Tibial nerve (tissue), 4 donors: ENCODE results near the gene TJP2. TPM values are rescaled to one million over a fixed set of nuclear protein-coding genes. Genes with fewer than 3 reads are reported as not detected.

Experiments
- DNase-seq, 2 donors: peaks; one replicate each; pipeline ENCODE4 v3.0.0-alpha.2; 2019; ENCODE audit warnings: low spot score in 2 of 2
- H3K27ac ChIP-seq, 4 donors: fragments of 200-600 bp; sonication (generic) in 3 of 4; one replicate each; pipeline ENCODE4 v1.5.1; 2017 to 2019; ENCODE audit warnings: mild to moderate bottlenecking in 1 of 4
- H3K27me3 ChIP-seq, 2 donors: fragments of 200-600 bp; sonication (generic) in 1 of 2; one replicate each; pipeline versions ENCODE4 v1.5.1 to v1.6.0; 2017 to 2019
- H3K36me3 ChIP-seq, 3 donors: fragments of 200-600 bp; sonication (generic); one replicate each; pipeline ENCODE4 v1.5.1; 2018 to 2019
- H3K4me1 ChIP-seq, 4 donors: fragments of 200-600 bp; sonication (generic) in 3 of 4; one replicate each; pipeline ENCODE4 v1.5.1; 2017 to 2019
- H3K4me3 ChIP-seq, 4 donors: fragments of 200-600 bp; sonication (generic) in 3 of 4; one replicate each; pipeline ENCODE4 v1.5.1; 2017 to 2019; ENCODE audit warnings: mild to moderate bottlenecking in 1 of 4, moderate library complexity in 1 of 4
- H3K9me3 ChIP-seq, 4 donors: fragments of 200-600 bp; sonication (generic) in 3 of 4; one replicate each; pipeline ENCODE4 v1.5.1; 2017 to 2019
- EP300 ChIP-seq, 2 donors: sonication (generic); formaldehyde crosslinking; IDR thresholded peaks; one replicate each; pipeline ENCODE4 v1.6.1; 2017; ENCODE audit warnings: antibody characterized with exemption in 2 of 2, mild to moderate bottlenecking in 1 of 2
- POLR2A ChIP-seq, 2 donors: fragments of 450-650 bp; IDR thresholded peaks; one replicate each; pipeline ENCODE4 v1.6.1; 2017; ENCODE audit warnings: antibody characterized with exemption in 2 of 2, mild to moderate bottlenecking in 2 of 2, moderate library complexity in 2 of 2
- WGBS, 2 donors: methylation state at CpG; one replicate each; pipeline ENCODE4 v1.1.5; 2018; 5-methylcytosine and 5-hydroxymethylcytosine counted together
- total RNA-seq, 4 donors: library from RNA; depleted of rRNA; stranded (reverse); fragments of >200 nt; gene quantifications; one replicate each; pipeline ENCODE4 v1.1.0, GENCODE V29; 2016
- TF ChIP-seq, protein P1 (sequence below), 5 experiments: fragments of 200-600 bp in 3 of 5; fragments of 450-650 bp in 2 of 5; sonication (generic) in 3 of 5; IDR thresholded peaks; one replicate each; pipeline ENCODE4 v1.5.1; 2016 to 2019; ENCODE audit warnings: antibody characterized with exemption in 5 of 5, mild to moderate bottlenecking in 3 of 5, moderate library complexity in 2 of 5

Gene TJP2
- total RNA-seq, 4 donors from 2014 or later: 123 to 207 (median 182) TPM

GRCh38 chr9:69193685-69194032, 19.6 kb downstream of the TJP2 start:
- 71 to 83% methylated on average over 1 of the region's 1 CpG for WGBS, 2 donors
- no peaks in the 10 kb centered on the region for H3K9me3 ChIP-seq
- H3K27ac ChIP-seq: no peak overlapping the region
- H3K4me1 ChIP-seq: peaks cover 0 to 25% (median 0%) of the 10 kb centered on the region in 4 donors
- H3K4me3 ChIP-seq: no peak overlapping the region
- no peak for TF ChIP-seq POLR2A (IDR thresholded peaks at IDR 0.05)
- no peak for TF ChIP-seq EP300 (IDR thresholded peaks at IDR 0.05)
- TF ChIP-seq, protein P1, sequence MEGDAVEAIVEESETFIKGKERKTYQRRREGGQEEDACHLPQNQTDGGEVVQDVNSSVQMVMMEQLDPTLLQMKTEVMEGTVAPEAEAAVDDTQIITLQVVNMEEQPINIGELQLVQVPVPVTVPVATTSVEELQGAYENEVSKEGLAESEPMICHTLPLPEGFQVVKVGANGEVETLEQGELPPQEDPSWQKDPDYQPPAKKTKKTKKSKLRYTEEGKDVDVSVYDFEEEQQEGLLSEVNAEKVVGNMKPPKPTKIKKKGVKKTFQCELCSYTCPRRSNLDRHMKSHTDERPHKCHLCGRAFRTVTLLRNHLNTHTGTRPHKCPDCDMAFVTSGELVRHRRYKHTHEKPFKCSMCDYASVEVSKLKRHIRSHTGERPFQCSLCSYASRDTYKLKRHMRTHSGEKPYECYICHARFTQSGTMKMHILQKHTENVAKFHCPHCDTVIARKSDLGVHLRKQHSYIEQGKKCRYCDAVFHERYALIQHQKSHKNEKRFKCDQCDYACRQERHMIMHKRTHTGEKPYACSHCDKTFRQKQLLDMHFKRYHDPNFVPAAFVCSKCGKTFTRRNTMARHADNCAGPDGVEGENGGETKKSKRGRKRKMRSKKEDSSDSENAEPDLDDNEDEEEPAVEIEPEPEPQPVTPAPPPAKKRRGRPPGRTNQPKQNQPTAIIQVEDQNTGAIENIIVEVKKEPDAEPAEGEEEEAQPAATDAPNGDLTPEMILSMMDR (IDR thresholded peaks at IDR 0.05): no peak
- H3K36me3 ChIP-seq: no peaks in the 10 kb centered on the region
- no peaks in the 10 kb centered on the region for H3K27me3 ChIP-seq
- DNase-seq: no peak

DNA sequence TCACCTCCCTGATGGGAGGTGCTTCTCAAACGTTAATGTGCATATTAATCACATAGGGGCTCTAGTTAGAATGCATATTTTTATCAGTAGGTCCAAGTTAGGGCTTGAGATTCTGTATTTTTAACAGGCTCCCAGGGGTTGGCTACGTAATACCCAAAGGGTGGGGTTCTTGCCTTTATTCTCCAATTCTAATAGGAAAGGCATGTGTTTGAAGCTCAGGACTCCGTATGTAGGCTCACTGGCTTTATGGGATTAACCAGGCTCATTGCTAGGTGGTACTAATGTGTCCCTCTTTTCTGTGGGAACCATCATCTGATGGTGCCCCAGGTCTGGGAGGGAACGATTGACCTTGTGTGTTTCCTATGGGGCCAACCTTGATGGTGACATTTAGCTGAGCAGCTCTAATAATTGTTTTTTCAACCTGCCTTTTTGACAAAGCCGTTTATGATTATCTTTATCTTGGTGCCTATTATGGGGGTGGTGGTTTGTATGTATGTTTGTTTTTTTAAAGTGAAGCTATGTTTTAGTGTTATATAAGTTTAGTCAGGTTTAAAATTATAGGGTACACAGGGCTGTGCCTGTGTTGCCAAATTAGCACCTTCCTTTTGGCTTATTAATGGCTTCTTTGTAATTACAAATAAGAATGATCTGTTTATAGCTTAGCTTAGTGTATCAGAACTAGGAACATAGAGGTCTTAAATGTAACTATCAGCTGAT, 20.8 kb downstream of the TJP2 start:
- Histone ChIP-seq H3K9me3 (no peaks in the 10 kb centered on the region), H3K4me3 (no peak overlapping the region), H3K4me1 (peaks cover 0 to 30% (median 0%) of the 10 kb centered on the region in 4 donors), H3K27me3 (no peaks in the 10 kb centered on the region), H3K27ac (no peak overlapping the region), H3K36me3 (no peaks in the 10 kb centered on the region)
- 47 to 52% methylated on average over 5 of the region's 5 CpGs for WGBS, 2 donors
- no peak for DNase-seq
- TF ChIP-seq, protein P1 (IDR thresholded peaks at IDR 0.05): no peak
- TF ChIP-seq EP300 (IDR thresholded peaks at IDR 0.05) (no peak), POLR2A (IDR thresholded peaks at IDR 0.05) (no peak)

GRCh38 chr9:69195668-69196067, 21.6 kb downstream of the TJP2 start:
- no peaks in the 10 kb centered on the region for H3K36me3 ChIP-seq
- peaks cover 0 to 34% (median 0%) of the 10 kb centered on the region in 4 donors for H3K4me1 ChIP-seq
- no peaks in the 10 kb centered on the region for H3K27me3 ChIP-seq
- H3K4me3 ChIP-seq: no peak overlapping the region
- no peak for TF ChIP-seq EP300 (IDR thresholded peaks at IDR 0.05)
- TF ChIP-seq, protein P1 (IDR thresholded peaks at IDR 0.05): no peak
- TF ChIP-seq POLR2A (IDR thresholded peaks at IDR 0.05): no peak
- no peak overlapping the region for H3K27ac ChIP-seq
- 49 to 53% methylated on average over 3 of the region's 3 CpGs for WGBS, 2 donors
- no peaks in the 10 kb centered on the region for H3K9me3 ChIP-seq
- peak in 1 of 2 donors; percentile 41 for DNase-seq

DNA sequence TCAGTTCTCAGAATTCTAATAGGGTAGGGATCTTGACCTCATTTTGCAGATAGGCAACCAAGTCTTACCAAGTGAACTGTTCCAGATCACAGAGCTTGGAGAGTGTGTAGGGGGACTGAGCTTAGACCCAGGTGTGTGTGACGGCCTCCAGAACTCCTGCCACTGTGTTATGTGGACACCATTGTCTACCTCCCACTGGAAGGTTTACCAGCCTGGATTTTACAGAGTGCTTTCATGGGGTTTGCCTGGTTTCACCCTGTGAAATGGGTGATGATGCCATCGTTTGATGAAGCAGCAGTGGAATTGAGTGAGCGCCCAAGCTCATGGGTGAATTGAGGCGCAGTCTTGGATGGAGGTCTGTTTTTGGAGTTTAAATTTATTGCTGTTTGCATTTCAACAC, 23.6 kb downstream of the TJP2 start:
- no peaks in the 10 kb centered on the region for H3K36me3 ChIP-seq
- no peak for TF ChIP-seq EP300 (IDR thresholded peaks at IDR 0.05)
- TF ChIP-seq, protein P1 (IDR thresholded peaks at IDR 0.05): no peak
- TF ChIP-seq POLR2A (IDR thresholded peaks at IDR 0.05): no peak
- WGBS, 2 donors: 92 to 93% methylated on average over 4 of the region's 4 CpGs
- no peaks in the 10 kb centered on the region for H3K27me3 ChIP-seq
- H3K9me3 ChIP-seq: no peaks in the 10 kb centered on the region
- no peak overlapping the region for H3K4me3 ChIP-seq
- DNase-seq: no peak
- H3K27ac ChIP-seq: no peak overlapping the region
- peaks cover 0 to 21% (median 0%) of the 10 kb centered on the region in 4 donors for H3K4me1 ChIP-seq

DNA sequence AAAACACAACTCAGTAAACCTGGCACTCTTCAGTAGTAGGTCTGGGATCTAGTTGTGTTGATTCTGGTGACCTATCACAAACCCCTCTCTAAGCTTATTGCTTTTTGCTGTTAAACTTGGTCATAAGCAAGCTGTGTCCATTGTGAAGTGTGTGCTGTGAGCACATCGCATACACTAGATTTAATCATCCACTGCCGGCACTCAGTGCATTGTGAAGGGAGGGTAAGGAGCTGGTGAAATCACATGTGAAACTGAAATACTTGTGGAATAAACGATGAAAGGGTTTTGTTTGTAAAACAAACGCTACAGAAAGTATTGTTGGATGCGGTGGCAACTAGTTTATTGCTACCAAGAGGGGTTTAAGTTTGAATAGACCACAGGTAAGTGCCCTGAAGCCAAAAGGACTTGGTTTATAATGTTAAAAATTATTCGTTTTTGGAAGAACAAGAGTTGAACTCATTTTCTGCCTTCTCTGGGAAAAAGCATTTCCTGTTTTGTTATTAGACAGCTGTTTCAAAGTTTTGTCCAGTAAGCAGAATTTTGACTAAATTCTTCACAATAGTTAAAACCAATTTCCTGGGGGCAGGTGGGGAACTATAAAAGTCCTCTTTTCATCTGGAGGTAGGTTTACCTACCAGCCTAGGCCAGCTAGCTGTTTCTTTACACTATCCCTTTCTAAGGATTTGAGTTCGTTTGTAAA, 24.6 kb downstream of the TJP2 start:
- 36 to 42% methylated on average over 7 of the region's 7 CpGs for WGBS, 2 donors

More for the DNA sequence above, 24.6 kb downstream of the TJP2 start:
- Histone ChIP-seq H3K4me1 (peaks cover 0 to 16% (median 0%) of the 10 kb centered on the region in 4 donors), H3K27me3 (no peaks in the 10 kb centered on the region), H3K4me3 (no peak overlapping the region), H3K9me3 (no peaks in the 10 kb centered on the region), H3K36me3 (no peaks in the 10 kb centered on the region), H3K27ac (no peak overlapping the region)
- TF ChIP-seq POLR2A (IDR thresholded peaks at IDR 0.05): no peak
- no peak for TF ChIP-seq EP300 (IDR thresholded peaks at IDR 0.05)
- TF ChIP-seq, protein P1 (IDR thresholded peaks at IDR 0.05): no peak
- no peak for DNase-seq
